DND-41 (cell line): Measurements from ENCODE around the gene LTA.

Experiments
- ATAC-seq: fragments of 200-7000 bp; cut with Tn5 transposase; 3 replicates; pipeline ENCODE4 v1.9.1; 2021; ENCODE audit warnings: low read depth; ENCODE audit not compliant: insufficient read depth
- DNase-seq: peaks from one replicate; pipeline ENCODE4 v3.0.0-alpha.2; 2020
- H2AFZ ChIP-seq: 2 replicates; pipeline ENCODE4 v1.6.0; 2012; ENCODE audit warnings: low read depth, low read length
- H3K27ac ChIP-seq: 2 replicates; pipeline ENCODE4 v1.5.1; 2012; ENCODE audit warnings: low read length, inconsistent platforms
- H3K27me3 ChIP-seq: fragments of 200-600 bp; sonication (generic); 2 replicates; pipeline ENCODE4 v1.6.0; 2012; ENCODE audit warnings: low read length, mild to moderate bottlenecking, inconsistent platforms; ENCODE audit not compliant: insufficient read depth, poor library complexity
- H3K36me3 ChIP-seq: 2 replicates; pipeline ENCODE4 v1.5.1; 2012; ENCODE audit warnings: low read length, inconsistent platforms; ENCODE audit not compliant: insufficient read depth
- H3K4me1 ChIP-seq: 2 replicates; pipeline ENCODE4 v1.5.1; 2012; ENCODE audit warnings: mild to moderate bottlenecking, low read length; ENCODE audit not compliant: insufficient read depth
- H3K4me2 ChIP-seq: 2 replicates; pipeline ENCODE4 v1.6.0; 2012; ENCODE audit warnings: mild to moderate bottlenecking, moderate library complexity, low read length, inconsistent platforms; ENCODE audit not compliant: insufficient read depth
- H3K4me3 ChIP-seq, 2 experiments: fragments of 200-600 bp in 1 of 2; shearing (Covaris generic) in 1 of 2; 2 replicates each; pipeline ENCODE4 v1.5.1; 2012 to 2016; ENCODE audit warnings: inconsistent platforms in 2 of 2, low read length in 2 of 2, mild to moderate bottlenecking in 2 of 2, low read depth in 1 of 2, moderate library complexity in 1 of 2
- H3K79me2 ChIP-seq: 2 replicates; pipeline ENCODE4 v1.6.0; 2012; ENCODE audit warnings: low read length, inconsistent platforms; ENCODE audit not compliant: insufficient read depth
- H3K9ac ChIP-seq: 2 replicates; pipeline ENCODE4 v1.6.0; 2012; ENCODE audit warnings: low read depth, mild to moderate bottlenecking, inconsistent platforms, low read length, moderate library complexity
- H3K9me3 ChIP-seq: 2 replicates; pipeline ENCODE4 v1.5.1; 2012; ENCODE audit warnings: low read length, moderate library complexity, mild to moderate bottlenecking, inconsistent platforms; ENCODE audit not compliant: insufficient read depth, severe bottlenecking
- H4K20me1 ChIP-seq: 2 replicates; pipeline ENCODE4 v1.6.0; 2012; ENCODE audit warnings: low read length; ENCODE audit not compliant: insufficient read depth
- EZH2 ChIP-seq: IDR thresholded peaks from 3 replicates; pipeline ENCODE4 v1.6.1; 2012; ENCODE audit warnings: borderline replicate concordance, low read depth, mild to moderate bottlenecking, moderate library complexity, low read length, inconsistent platforms; ENCODE audit not compliant: severe bottlenecking
- TF ChIP-seq, protein P1 (sequence below): IDR thresholded peaks from 2 replicates; pipeline ENCODE4 v1.5.1; 2012; ENCODE audit warnings: borderline replicate concordance, low read length, moderate library complexity, mild to moderate bottlenecking; ENCODE audit not compliant: poor library complexity, severe bottlenecking; ENCODE audit errors: extremely low read depth

LTA gene

DNA sequence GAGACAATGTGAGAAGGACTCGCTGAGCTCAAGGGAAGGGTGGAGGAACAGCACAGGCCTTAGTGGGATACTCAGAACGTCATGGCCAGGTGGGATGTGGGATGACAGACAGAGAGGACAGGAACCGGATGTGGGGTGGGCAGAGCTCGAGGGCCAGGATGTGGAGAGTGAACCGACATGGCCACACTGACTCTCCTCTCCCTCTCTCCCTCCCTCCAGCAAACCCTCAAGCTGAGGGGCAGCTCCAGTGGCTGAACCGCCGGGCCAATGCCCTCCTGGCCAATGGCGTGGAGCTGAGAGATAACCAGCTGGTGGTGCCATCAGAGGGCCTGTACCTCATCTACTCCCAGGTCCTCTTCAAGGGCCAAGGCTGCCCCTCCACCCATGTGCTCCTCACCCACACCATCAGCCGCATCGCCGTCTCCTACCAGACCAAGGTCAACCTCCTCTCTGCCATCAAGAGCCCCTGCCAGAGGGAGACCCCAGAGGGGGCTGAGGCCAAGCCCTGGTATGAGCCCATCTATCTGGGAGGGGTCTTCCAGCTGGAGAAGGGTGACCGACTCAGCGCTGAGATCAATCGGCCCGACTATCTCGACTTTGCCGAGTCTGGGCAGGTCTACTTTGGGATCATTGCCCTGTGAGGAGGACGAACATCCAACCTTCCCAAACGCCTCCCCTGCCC, 4.9 kb downstream of the LTA start:
- peak; percentile 32 for ATAC-seq
- Histone ChIP-seq H3K27ac (no peak overlapping the region), H3K36me3 (no peaks in the 10 kb centered on the region; the same call in 1 of the 2 replicates), H3K27me3 (peaks cover 10% of the 10 kb centered on the region), H3K4me2 (no peak overlapping the region), H3K79me2 (peaks cover 4% of the 10 kb centered on the region; the same call in 1 of the 2 replicates), H4K20me1 (no peaks in the 10 kb centered on the region), H3K4me3 (no peak overlapping the region), H3K9me3 (no peaks in the 10 kb centered on the region), H2AFZ (no peak overlapping the region), H3K4me1 (peaks cover 46% of the 10 kb centered on the region), H3K9ac (no peak overlapping the region; the same call in 1 of the 2 replicates)
- peak; percentile 74 for DNase-seq
- TF ChIP-seq EZH2: no peak
- TF ChIP-seq, protein P1, sequence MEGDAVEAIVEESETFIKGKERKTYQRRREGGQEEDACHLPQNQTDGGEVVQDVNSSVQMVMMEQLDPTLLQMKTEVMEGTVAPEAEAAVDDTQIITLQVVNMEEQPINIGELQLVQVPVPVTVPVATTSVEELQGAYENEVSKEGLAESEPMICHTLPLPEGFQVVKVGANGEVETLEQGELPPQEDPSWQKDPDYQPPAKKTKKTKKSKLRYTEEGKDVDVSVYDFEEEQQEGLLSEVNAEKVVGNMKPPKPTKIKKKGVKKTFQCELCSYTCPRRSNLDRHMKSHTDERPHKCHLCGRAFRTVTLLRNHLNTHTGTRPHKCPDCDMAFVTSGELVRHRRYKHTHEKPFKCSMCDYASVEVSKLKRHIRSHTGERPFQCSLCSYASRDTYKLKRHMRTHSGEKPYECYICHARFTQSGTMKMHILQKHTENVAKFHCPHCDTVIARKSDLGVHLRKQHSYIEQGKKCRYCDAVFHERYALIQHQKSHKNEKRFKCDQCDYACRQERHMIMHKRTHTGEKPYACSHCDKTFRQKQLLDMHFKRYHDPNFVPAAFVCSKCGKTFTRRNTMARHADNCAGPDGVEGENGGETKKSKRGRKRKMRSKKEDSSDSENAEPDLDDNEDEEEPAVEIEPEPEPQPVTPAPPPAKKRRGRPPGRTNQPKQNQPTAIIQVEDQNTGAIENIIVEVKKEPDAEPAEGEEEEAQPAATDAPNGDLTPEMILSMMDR: no peak

DNA sequence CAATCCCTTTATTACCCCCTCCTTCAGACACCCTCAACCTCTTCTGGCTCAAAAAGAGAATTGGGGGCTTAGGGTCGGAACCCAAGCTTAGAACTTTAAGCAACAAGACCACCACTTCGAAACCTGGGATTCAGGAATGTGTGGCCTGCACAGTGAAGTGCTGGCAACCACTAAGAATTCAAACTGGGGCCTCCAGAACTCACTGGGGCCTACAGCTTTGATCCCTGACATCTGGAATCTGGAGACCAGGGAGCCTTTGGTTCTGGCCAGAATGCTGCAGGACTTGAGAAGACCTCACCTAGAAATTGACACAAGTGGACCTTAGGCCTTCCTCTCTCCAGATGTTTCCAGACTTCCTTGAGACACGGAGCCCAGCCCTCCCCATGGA, 5.5 kb downstream of the LTA start:
- ATAC-seq (no peak), DNase-seq (no peak)
- no peak for TF ChIP-seq EZH2
- TF ChIP-seq, protein P1: no peak
- Histone ChIP-seq H3K27ac (no peak overlapping the region), H3K79me2 (peaks cover 4% of the 10 kb centered on the region; the same call in 1 of the 2 replicates), H2AFZ (no peak overlapping the region), H4K20me1 (no peaks in the 10 kb centered on the region), H3K4me1 (peaks cover 52% of the 10 kb centered on the region), H3K4me3 (no peak overlapping the region), H3K27me3 (peaks cover 10% of the 10 kb centered on the region), H3K36me3 (no peaks in the 10 kb centered on the region; the same call in 1 of the 2 replicates), H3K4me2 (no peak overlapping the region), H3K9ac (no peak overlapping the region), H3K9me3 (no peaks in the 10 kb centered on the region)

DNA sequence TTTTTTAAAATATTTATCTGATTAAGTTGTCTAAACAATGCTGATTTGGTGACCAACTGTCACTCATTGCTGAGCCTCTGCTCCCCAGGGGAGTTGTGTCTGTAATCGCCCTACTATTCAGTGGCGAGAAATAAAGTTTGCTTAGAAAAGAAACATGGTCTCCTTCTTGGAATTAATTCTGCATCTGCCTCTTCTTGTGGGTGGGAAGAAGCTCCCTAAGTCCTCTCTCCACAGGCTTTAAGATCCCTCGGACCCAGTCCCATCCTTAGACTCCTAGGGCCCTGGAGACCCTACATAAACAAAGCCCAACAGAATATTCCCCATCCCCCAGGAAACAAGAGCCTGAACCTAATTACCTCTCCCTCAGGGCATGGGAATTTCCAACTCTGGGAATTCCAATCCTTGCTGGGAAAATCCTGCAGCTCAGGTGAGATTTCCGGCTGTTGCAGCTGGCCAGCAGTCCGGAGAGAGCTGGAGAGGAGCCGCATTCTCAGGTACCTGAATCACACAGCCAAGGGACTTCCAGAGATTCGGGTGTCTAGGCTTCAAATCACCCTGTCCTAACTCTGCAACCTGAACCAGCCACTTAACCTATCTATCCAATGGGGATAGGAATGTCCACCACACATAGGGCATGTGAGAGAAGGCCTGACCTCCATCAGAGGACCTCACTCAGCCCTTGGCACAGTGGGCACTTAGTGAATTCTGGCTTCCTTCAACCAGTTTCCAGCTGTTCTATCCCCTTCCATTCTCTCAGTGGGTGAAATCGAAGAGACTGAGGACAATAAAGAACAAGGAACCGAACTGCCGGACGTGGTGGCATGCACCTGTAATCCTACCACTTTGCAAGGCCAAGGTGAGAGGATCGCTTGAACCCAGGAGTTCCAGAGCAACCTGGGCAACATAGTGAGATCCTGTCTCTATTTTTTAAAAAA, 6.4 kb downstream of the LTA start:
- ATAC-seq (no peak), DNase-seq (no peak)
- no peaks in the 10 kb centered on the region for H4K20me1 ChIP-seq
- peaks cover 10% of the 10 kb centered on the region for H3K27me3 ChIP-seq
- H3K4me3 ChIP-seq: no peak overlapping the region
- H2AFZ ChIP-seq: no peak overlapping the region
- peaks cover 4% of the 10 kb centered on the region; the same call in 1 of the 2 replicates for H3K79me2 ChIP-seq
- H3K4me2 ChIP-seq: no peak overlapping the region
- no peaks in the 10 kb centered on the region; the same call in 1 of the 2 replicates for H3K36me3 ChIP-seq
- H3K9me3 ChIP-seq: no peaks in the 10 kb centered on the region
- H3K9ac ChIP-seq: no peak overlapping the region
- no peak overlapping the region for H3K27ac ChIP-seq
- H3K4me1 ChIP-seq: peaks cover 57% of the 10 kb centered on the region
- TF ChIP-seq, protein P1: no peak
- TF ChIP-seq EZH2: no peak
